HG03196 (cell line): ENCODE results near the gene OVOL1.
"Not testable (repeated sequence)": the region's sequence is repeated elsewhere in the genome, so short reads cannot be mapped to it uniquely, and the experiment has no call there.

Experiments used
- ATAC-seq: cut with Tn5 transposase; IDR thresholded peaks from one replicate; pipeline ENCODE4 v1.9.1; 2021; ENCODE audit not compliant: unreplicated experiment

The OVOL1 gene

GRCh38 chr11:65814131-65814985 is 27.5 kb downstream of the OVOL1 start:
- ATAC-seq, result no peak

DNA sequence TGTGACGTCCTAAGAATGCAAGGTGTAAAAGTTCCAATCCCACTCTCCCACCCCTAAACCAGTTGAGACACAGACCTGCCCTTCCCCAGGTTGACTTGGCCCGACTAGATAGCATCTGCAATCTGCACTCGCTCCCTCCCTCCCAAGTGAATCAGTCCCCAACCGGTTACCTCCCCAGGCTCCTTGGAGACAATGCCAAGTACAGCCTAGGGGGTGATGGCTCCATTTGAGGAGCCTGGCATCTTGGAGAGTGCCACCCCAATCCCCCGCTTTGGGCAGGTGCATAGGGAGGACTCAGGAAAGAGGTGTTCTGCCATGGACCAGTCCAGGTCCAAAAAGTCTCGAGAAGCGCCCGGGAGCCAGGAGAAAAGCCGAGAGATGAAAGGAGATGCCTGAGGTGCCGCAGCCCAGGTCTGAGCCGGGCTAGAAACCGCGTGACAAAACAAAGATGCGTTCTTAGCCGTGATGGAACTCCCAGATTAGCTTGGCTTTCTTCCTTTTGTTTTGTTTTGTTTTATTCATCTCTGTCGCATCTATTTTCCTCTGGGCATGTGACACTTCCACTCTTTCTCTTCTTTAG is 28.2 kb downstream of the OVOL1 start:
- no peak for ATAC-seq

DNA sequence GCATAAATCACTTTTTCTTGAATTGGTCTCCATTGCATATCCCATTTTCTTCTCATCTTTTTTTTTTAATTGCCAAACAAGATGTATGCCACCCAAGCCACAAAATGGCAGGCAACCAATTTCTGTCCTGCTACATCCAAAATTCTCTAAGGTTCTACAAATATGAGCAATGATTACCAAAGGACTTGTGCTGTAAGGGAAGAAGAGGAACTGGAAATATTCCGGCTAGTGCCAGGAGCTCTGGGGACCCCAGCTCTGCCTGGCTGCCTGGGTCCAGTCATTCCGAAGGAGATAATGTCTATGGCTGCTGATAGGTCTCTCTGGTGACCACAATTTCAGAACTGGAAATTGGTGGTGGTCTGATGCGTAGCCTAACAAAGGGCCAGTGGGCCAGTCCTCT is 29.8 kb downstream of the OVOL1 start:
- no peak for ATAC-seq

GRCh38 chr11:65817312-65817834 is 30.5 kb downstream of the OVOL1 start:
- ATAC-seq, result no peak

- peak; percentile 90 for ATAC-seq
Observed at GRCh38 chr11:65817835-65818680, 31.2 kb downstream of the OVOL1 start.

GRCh38 chr11:65821107-65821506 is 34.2 kb downstream of the OVOL1 start:
- no peak for ATAC-seq

- ATAC-seq, result no peak
Observed at GRCh38 chr11:65822776-65823528, 36.1 kb downstream of the OVOL1 start.

GRCh38 chr11:65826984-65827735 is 40.3 kb downstream of the OVOL1 start:
- no peak for ATAC-seq

- ATAC-seq, result no peak
Observed at GRCh38 chr11:65829459-65829858, 42.6 kb downstream of the OVOL1 start.

GRCh38 chr11:65832231-65832630 is 45.4 kb downstream of the OVOL1 start:
- ATAC-seq, result not testable (repeated sequence)

DNA sequence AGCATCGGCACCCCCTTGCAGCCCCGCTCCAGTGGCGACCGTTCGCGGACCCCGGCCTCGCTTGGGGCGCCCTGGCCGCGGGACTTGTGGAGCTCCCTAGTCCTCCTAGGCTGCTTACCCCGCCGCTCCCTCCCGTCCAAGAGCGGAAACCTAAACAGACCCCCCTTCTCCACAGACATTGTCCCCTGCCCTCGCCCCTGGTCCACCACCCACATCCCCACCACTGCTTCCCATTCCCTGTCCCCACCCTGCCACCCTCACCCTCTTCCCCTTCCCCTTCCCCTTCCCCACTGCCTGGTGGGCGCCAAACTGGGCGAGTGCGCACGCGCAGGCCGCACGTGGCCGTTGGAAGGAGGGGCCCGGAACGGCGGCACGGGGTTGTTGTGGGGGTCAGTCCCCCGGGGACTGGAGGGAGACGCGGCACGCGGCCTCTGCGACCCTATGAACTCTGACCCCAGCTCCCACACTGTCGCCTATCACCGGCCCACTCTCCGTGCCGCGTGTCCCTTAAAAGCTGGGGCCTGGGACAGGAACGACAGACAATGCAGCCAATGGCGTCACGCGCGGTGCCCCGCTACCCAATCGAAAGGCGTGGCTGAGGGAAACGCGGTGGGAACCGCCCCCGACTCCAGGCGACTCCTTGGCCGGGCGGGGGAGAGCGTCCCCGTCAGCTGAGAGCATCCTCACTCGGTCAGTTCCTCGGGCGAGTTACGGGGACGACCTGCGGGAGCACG is 46.6 kb downstream of the OVOL1 start, which contains the start of gene SNX32:
Gene SNX32 (plus strand): TSS at position 667 of the 734 bp plus-strand sequence. CDS start 103 bp downstream, outside the sequence.
- ATAC-seq, result peak; percentile 80

DNA sequence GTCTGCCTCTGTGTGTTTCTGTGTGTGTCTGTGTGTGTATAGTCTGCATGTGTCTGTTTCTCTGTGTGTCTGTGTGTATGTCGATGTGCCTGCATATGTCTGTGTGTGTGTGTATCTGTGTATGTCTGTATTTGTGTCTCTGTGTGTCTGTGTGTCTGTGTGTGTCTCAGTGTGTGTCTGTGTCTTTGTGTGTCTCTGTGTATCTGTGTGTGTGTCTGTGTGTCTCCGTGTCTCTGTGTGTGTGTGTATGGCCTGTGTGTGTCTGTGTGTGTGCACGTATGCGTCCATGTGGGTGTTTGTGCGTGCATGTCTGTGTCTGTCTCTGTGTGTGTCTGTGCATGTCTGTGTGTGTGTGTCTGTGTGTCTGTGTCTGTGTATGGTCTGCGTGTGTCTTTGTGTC is 47.3 kb downstream of the OVOL1 start:
- ATAC-seq, result peak; percentile 7

- ATAC-seq, result no peak
Observed at GRCh38 chr11:65842144-65842543, 55.3 kb downstream of the OVOL1 start.

DNA sequence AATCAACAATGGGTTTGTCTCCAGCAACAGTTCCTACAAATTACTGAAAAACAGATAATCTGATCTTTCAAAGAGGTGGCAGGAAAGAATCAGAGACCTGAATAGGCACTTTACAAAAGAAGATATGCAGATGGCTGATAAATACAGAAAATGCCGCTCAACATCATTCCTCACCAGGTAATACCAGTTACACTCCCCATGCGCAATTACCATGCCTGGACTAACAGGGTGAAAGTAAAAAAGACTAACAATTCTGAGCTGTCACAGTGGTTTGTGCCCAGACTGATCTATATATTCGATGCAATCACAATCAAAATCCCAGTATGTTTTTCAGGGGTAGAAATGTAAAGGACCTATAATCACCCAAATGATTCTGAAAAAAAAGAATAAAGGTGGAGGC is 56.9 kb downstream of the OVOL1 start:
- ATAC-seq, result no peak

- no peak for ATAC-seq
Observed at GRCh38 chr11:65844231-65844872, 57.5 kb downstream of the OVOL1 start.
